ENCODE data around the gene C11orf86. TPM values are rescaled to one million over a fixed set of nuclear protein-coding genes. Genes with fewer than 3 reads are reported as not detected.

The C11orf86 gene
- total RNA-seq, 1 experiment from 2014 or later = 0.28 TPM

DNA sequence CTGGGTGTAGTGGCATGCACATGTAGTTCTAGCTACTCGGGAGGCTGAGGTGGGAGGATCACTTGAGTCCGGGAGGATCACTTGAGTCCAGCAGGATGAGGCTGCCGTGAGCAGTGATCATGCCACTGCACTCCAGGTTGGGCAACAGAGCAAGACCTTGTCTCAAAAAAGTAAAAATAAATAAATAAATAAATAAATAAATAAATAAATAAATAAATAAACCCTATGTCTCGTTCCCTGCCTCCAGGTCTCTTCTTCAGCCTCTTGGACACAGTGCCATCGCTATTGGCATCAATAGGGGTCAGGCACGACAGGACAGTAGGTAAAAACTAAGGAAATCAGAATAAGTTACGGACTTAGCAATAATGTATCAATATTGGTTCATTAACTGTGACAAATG, 24.5 kb downstream of the C11orf86 start:
- in situ Hi-C loops (cut with HindIII; ENCODE audit: low pct_unique_long_range_greater_than_20kb, low sequenced_read_pairs) (no loop called here), intact Hi-C loops (cut with micrococcal nuclease; ENCODE audit: unreplicated experiment) (no loop called here)
- no peak for DNase-seq (ENCODE audit: low read depth, low spot score)
- no TSS peak for BruUV-seq (replicated peaks)
- Histone ChIP-seq H3K4me3 (ENCODE audit: low read depth in 2 of 2, low read length in 2 of 2) (no peak overlapping the region), H3K27ac (ENCODE audit: low read length) (no peak overlapping the region), H3K4me1 (ENCODE audit: control insufficient read depth, insufficient read depth, low read length) (no peaks in the 10 kb centered on the region), H3K36me3 (ENCODE audit: control insufficient read depth, insufficient read depth, low read length) (no peaks in the 10 kb centered on the region), H3K27me3 (ENCODE audit: control insufficient read depth, insufficient read depth, low read length) (no peaks in the 10 kb centered on the region), H3K9me3 (ENCODE audit: control insufficient read depth, insufficient read depth, low read depth, low read length) (no peaks in the 10 kb centered on the region)
- POLR2A ChIA-PET = no interaction called here
- CTCF ChIA-PET = no interaction called here
- no peak for ATAC-seq
- TF ChIP-seq POLR2AphosphoS5 (IDR thresholded peaks at IDR 0.05; ENCODE audit: low read depth, low read length) (no peak), TCF7L2 (IDR thresholded peaks at IDR 0.05; ENCODE audit: low read depth, low read length) (no peak), SIN3A (IDR thresholded peaks at IDR 0.05; ENCODE audit: borderline replicate concordance, insufficient read depth, low read depth, low read length) (no peak)

DNA sequence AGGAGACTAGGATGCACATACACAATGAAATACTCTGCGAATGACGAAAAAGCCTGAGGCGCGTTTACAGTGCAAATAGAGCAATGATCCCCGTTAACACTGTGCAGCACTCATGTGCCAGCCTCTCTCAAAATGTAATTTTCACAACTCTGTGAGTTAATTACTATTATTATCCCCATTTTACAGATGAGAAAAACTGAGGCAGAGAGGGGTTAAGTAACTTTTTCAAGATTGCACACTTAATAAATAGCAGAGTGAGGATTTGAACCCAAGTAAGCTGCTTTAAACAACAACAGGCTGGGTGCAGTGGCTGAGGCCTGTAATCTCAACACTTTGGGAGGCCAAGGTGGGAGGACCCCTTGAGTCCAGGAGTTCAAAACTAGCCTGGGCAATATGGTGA, 26.2 kb downstream of the C11orf86 start:
- no peak for ATAC-seq
- intact Hi-C loops (cut with micrococcal nuclease; ENCODE audit: unreplicated experiment) = no loop called here

More for the DNA sequence above, 26.2 kb downstream of the C11orf86 start:
- Histone ChIP-seq H3K36me3 (ENCODE audit: control insufficient read depth, insufficient read depth, low read length) (no peaks in the 10 kb centered on the region), H3K27me3 (ENCODE audit: control insufficient read depth, insufficient read depth, low read length) (no peaks in the 10 kb centered on the region), H3K4me3 (ENCODE audit: low read depth in 2 of 2, low read length in 2 of 2) (no peak overlapping the region), H3K9me3 (ENCODE audit: control insufficient read depth, insufficient read depth, low read depth, low read length) (no peaks in the 10 kb centered on the region), H3K4me1 (ENCODE audit: control insufficient read depth, insufficient read depth, low read length) (no peaks in the 10 kb centered on the region), H3K27ac (ENCODE audit: low read length) (no peak overlapping the region)
- ChIA-PET POLR2A (no interaction called here), CTCF (no interaction called here)
- in situ Hi-C loops (cut with HindIII; ENCODE audit: low pct_unique_long_range_greater_than_20kb, low sequenced_read_pairs) = no loop called here
- no peak for DNase-seq (ENCODE audit: low read depth, low spot score)
- BruUV-seq (replicated peaks) = no TSS peak
- no peak for TF ChIP-seq SIN3A (IDR thresholded peaks at IDR 0.05; ENCODE audit: borderline replicate concordance, insufficient read depth, low read depth, low read length)
- TF ChIP-seq TCF7L2 (IDR thresholded peaks at IDR 0.05; ENCODE audit: low read depth, low read length) = no peak
- TF ChIP-seq, protein P1, sequence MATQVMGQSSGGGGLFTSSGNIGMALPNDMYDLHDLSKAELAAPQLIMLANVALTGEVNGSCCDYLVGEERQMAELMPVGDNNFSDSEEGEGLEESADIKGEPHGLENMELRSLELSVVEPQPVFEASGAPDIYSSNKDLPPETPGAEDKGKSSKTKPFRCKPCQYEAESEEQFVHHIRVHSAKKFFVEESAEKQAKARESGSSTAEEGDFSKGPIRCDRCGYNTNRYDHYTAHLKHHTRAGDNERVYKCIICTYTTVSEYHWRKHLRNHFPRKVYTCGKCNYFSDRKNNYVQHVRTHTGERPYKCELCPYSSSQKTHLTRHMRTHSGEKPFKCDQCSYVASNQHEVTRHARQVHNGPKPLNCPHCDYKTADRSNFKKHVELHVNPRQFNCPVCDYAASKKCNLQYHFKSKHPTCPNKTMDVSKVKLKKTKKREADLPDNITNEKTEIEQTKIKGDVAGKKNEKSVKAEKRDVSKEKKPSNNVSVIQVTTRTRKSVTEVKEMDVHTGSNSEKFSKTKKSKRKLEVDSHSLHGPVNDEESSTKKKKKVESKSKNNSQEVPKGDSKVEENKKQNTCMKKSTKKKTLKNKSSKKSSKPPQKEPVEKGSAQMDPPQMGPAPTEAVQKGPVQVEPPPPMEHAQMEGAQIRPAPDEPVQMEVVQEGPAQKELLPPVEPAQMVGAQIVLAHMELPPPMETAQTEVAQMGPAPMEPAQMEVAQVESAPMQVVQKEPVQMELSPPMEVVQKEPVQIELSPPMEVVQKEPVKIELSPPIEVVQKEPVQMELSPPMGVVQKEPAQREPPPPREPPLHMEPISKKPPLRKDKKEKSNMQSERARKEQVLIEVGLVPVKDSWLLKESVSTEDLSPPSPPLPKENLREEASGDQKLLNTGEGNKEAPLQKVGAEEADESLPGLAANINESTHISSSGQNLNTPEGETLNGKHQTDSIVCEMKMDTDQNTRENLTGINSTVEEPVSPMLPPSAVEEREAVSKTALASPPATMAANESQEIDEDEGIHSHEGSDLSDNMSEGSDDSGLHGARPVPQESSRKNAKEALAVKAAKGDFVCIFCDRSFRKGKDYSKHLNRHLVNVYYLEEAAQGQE (IDR thresholded peaks at IDR 0.05; ENCODE audit: insufficient read depth in 1 of 2, low read depth in 2 of 2, low read length in 1 of 2) = no peak
- TF ChIP-seq, protein P2, sequence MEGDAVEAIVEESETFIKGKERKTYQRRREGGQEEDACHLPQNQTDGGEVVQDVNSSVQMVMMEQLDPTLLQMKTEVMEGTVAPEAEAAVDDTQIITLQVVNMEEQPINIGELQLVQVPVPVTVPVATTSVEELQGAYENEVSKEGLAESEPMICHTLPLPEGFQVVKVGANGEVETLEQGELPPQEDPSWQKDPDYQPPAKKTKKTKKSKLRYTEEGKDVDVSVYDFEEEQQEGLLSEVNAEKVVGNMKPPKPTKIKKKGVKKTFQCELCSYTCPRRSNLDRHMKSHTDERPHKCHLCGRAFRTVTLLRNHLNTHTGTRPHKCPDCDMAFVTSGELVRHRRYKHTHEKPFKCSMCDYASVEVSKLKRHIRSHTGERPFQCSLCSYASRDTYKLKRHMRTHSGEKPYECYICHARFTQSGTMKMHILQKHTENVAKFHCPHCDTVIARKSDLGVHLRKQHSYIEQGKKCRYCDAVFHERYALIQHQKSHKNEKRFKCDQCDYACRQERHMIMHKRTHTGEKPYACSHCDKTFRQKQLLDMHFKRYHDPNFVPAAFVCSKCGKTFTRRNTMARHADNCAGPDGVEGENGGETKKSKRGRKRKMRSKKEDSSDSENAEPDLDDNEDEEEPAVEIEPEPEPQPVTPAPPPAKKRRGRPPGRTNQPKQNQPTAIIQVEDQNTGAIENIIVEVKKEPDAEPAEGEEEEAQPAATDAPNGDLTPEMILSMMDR (IDR thresholded peaks at IDR 0.05) = no peak
- no peak for TF ChIP-seq POLR2AphosphoS5 (IDR thresholded peaks at IDR 0.05; ENCODE audit: low read depth, low read length)
